ENCODE results near the gene SGCA. TPM values are rescaled to one million over a fixed set of nuclear protein-coding genes. Genes with fewer than 3 reads are reported as not detected.

Gene SGCA
- total RNA-seq, 1 donor, result not detected

- Histone ChIP-seq H3K27ac (ENCODE audit: low read depth, low read length) (no peak overlapping the region), H4K20me1 (ENCODE audit: insufficient read depth, low read length) (no peaks in the 10 kb centered on the region), H3K4me1 (ENCODE audit: insufficient read depth, low read length) (peaks cover 15% of the 10 kb centered on the region), H3K4me3 (ENCODE audit: insufficient read depth, low read length) (no peak overlapping the region), H3K79me2 (ENCODE audit: insufficient read depth, low read length) (no peaks in the 10 kb centered on the region), H3K4me2 (ENCODE audit: insufficient read depth, low read length) (peak overlapping the region; percentile 15), H3K27me3 (ENCODE audit: insufficient read depth, low read length) (no peaks in the 10 kb centered on the region), H3K9me3 (ENCODE audit: low read depth, low read length) (no peaks in the 10 kb centered on the region), H2AFZ (ENCODE audit: low read length) (no peak overlapping the region), H3K36me3 (ENCODE audit: insufficient read depth, low read length) (peaks cover 3% of the 10 kb centered on the region)
- DNase-seq (ENCODE audit: insufficient read length, low spot score, missing footprints), result peak; percentile 94
- TF ChIP-seq CTCF (IDR thresholded peaks at IDR 0.05; ENCODE audit: extremely low read depth, low read depth, low read length), result peak; percentile 93
These were observed 3.4 kb downstream of the SGCA start for GRCh38 chr17:50169121-50169764.

GRCh38 chr17:50169881-50170459 is 4.2 kb downstream of the SGCA start:
- no peak overlapping the region for H2AFZ ChIP-seq (ENCODE audit: low read length)
- no peaks in the 10 kb centered on the region for H3K79me2 ChIP-seq (ENCODE audit: insufficient read depth, low read length)
- no peak overlapping the region for H3K4me3 ChIP-seq (ENCODE audit: insufficient read depth, low read length)
- H3K36me3 ChIP-seq (ENCODE audit: insufficient read depth, low read length), result peaks cover 3% of the 10 kb centered on the region
- H3K4me2 ChIP-seq (ENCODE audit: insufficient read depth, low read length), result no peak overlapping the region
- TF ChIP-seq CTCF (IDR thresholded peaks at IDR 0.05; ENCODE audit: extremely low read depth, low read depth, low read length), result no peak
- no peaks in the 10 kb centered on the region for H3K27me3 ChIP-seq (ENCODE audit: insufficient read depth, low read length)
- H3K9me3 ChIP-seq (ENCODE audit: low read depth, low read length), result no peaks in the 10 kb centered on the region
- H4K20me1 ChIP-seq (ENCODE audit: insufficient read depth, low read length), result no peaks in the 10 kb centered on the region
- no peak overlapping the region for H3K27ac ChIP-seq (ENCODE audit: low read depth, low read length)
- peak; percentile 57 for DNase-seq (ENCODE audit: insufficient read length, low spot score, missing footprints)
- peaks cover 15% of the 10 kb centered on the region for H3K4me1 ChIP-seq (ENCODE audit: insufficient read depth, low read length)

GRCh38 chr17:50170662-50171370 is 5.0 kb downstream of the SGCA start:
- no peaks in the 10 kb centered on the region for H3K9me3 ChIP-seq (ENCODE audit: low read depth, low read length)
- peaks cover 15% of the 10 kb centered on the region for H3K4me1 ChIP-seq (ENCODE audit: insufficient read depth, low read length)
- H3K27ac ChIP-seq (ENCODE audit: low read depth, low read length), result no peak overlapping the region
- no peaks in the 10 kb centered on the region for H4K20me1 ChIP-seq (ENCODE audit: insufficient read depth, low read length)
- H3K27me3 ChIP-seq (ENCODE audit: insufficient read depth, low read length), result no peaks in the 10 kb centered on the region
- H3K4me3 ChIP-seq (ENCODE audit: insufficient read depth, low read length), result no peak overlapping the region
- no peaks in the 10 kb centered on the region for H3K79me2 ChIP-seq (ENCODE audit: insufficient read depth, low read length)
- peaks cover 4% of the 10 kb centered on the region for H3K36me3 ChIP-seq (ENCODE audit: insufficient read depth, low read length)
- H2AFZ ChIP-seq (ENCODE audit: low read length), result no peak overlapping the region
- peak; percentile 69 for DNase-seq (ENCODE audit: insufficient read length, low spot score, missing footprints)
- TF ChIP-seq CTCF (IDR thresholded peaks at IDR 0.05; ENCODE audit: extremely low read depth, low read depth, low read length), result no peak
- no peak overlapping the region for H3K4me2 ChIP-seq (ENCODE audit: insufficient read depth, low read length)

All from osteoblast (primary cell).